Mononuclear cell (primary cell): Measurements from ENCODE around the gene KLF1. TPM values are rescaled to one million over a fixed set of nuclear protein-coding genes. Genes with fewer than 3 reads are reported as not detected.

Source experiments
- H3K27me3 ChIP-seq: 2 replicates; pipeline ENCODE4 v1.6.0; 2011; ENCODE audit warnings: low read length, control low read depth; ENCODE audit not compliant: insufficient read depth
- H3K4me1 ChIP-seq: 2 replicates; pipeline ENCODE4 v1.5.1; 2011; ENCODE audit warnings: mild to moderate bottlenecking, low read length, control low read depth; ENCODE audit not compliant: insufficient read depth
- H3K4me3 ChIP-seq: 2 replicates; pipeline ENCODE4 v1.5.1; 2011; ENCODE audit warnings: mild to moderate bottlenecking, low read length, moderate library complexity
- H3K9me3 ChIP-seq: 2 replicates; pipeline ENCODE4 v1.5.1; 2011; ENCODE audit warnings: low read depth, mild to moderate bottlenecking, control low read depth, low read length
- total RNA-seq: library from RNA; depleted of rRNA; stranded (reverse); fragments of >200 nt; gene quantifications from one replicate; pipeline ENCODE4 v1.2.3, GENCODE V29; 2012

The KLF1 gene
- total RNA-seq, 1 donor, result not detected

DNA sequence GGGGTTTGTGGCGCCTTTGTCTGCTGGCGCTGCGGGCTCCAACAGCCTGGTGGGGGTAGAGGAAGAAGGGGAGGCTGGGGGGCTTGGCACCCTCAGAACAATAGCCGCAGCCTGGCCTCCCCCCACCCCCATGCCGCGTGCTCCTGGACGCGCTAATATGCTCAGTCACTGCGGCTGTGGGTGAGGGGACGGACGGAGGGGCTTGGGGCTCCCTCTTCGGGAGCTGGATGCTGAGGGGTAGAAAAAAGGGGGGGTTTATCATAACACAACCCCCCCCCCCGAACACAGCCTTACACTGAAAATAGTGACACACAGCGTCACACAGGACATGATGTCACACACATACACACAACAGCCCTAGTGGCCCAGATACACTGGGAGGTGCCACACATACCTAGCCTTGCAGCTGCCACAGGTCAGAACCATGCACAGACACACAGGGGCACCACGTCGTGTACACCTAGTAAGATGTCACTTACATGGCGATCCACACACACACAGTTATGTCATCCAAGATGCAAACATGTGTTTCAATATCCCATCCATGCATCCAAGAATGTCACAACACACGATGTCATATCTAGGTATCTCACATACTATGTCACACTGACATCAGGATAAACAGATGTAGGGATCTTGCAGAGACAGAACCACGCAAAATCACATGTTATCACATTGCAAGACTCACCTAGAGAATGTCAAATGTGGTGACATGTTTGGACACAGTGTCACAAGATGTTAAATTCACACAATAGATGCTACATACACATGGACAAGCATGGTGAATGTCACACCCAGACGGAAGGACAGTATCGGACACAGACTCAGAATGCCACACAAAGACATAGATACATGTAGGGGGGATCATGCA, 47.9 kb downstream of the KLF1 start:
- no peak overlapping the region for H3K4me3 ChIP-seq

DNA sequence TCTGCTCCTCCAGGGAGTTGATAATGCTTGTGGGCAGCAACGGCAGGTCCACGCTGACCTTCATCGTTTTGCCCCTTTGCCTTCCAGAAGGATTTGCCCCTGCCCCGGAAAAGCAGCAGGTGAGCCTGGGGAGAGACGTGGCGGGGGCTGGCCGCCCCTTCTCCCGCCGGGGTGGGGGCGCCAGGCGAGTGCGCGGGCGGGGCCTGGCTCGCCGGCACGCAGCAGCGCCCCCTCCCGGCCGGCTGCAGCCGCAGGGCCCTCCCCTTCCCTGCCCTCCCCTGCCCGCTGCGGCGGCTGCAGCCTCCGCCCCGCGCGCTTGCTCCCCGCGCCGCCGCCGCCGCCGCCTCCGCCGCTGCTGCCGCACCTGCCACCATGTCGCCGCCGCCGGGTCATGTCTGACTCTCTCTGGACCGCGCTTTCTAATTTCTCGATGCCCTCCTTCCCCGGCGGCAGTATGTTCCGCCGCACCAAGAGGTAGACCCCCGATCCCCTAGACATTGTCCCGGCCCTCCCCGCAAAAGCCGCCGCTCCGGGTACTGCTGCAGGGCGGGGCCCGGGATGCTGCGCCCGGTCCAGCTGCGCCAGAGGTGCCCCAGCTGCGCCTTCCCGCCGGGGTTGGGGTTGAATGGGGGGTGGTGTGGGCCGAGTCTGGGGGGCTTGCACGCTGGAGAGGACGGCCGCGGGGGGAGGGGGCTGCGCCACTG, 48.7 kb downstream of the KLF1 start, which contains the start of gene MAST1:
TSS of gene MAST1 (plus strand) at position 334 of the 704 bp plus-strand sequence. CDS start at position 392, 58 bp downstream.
- Histone ChIP-seq H3K27me3 (peaks cover 86% of the 10 kb centered on the region), H3K9me3 (no peaks in the 10 kb centered on the region), H3K4me1 (peaks cover 26% of the 10 kb centered on the region), H3K4me3 (no peak within 1 kb of the TSS)

More for the DNA sequence above, 47.9 kb downstream of the KLF1 start:
- peaks cover 21% of the 10 kb centered on the region for H3K4me1 ChIP-seq
- no peaks in the 10 kb centered on the region for H3K9me3 ChIP-seq
- H3K27me3 ChIP-seq, result peaks cover 84% of the 10 kb centered on the region

GRCh38 chr19:12837225-12837624, 49.8 kb downstream of the KLF1 start:
- no peaks in the 10 kb centered on the region for H3K9me3 ChIP-seq
- H3K27me3 ChIP-seq, result peaks cover 90% of the 10 kb centered on the region
- peaks cover 37% of the 10 kb centered on the region for H3K4me1 ChIP-seq
- H3K4me3 ChIP-seq, result no peak overlapping the region

GRCh38 chr19:12836529-12836863, 50.5 kb downstream of the KLF1 start:
- no peak overlapping the region for H3K4me3 ChIP-seq
- H3K4me1 ChIP-seq, result peaks cover 37% of the 10 kb centered on the region
- peaks cover 90% of the 10 kb centered on the region for H3K27me3 ChIP-seq
- H3K9me3 ChIP-seq, result no peaks in the 10 kb centered on the region

DNA sequence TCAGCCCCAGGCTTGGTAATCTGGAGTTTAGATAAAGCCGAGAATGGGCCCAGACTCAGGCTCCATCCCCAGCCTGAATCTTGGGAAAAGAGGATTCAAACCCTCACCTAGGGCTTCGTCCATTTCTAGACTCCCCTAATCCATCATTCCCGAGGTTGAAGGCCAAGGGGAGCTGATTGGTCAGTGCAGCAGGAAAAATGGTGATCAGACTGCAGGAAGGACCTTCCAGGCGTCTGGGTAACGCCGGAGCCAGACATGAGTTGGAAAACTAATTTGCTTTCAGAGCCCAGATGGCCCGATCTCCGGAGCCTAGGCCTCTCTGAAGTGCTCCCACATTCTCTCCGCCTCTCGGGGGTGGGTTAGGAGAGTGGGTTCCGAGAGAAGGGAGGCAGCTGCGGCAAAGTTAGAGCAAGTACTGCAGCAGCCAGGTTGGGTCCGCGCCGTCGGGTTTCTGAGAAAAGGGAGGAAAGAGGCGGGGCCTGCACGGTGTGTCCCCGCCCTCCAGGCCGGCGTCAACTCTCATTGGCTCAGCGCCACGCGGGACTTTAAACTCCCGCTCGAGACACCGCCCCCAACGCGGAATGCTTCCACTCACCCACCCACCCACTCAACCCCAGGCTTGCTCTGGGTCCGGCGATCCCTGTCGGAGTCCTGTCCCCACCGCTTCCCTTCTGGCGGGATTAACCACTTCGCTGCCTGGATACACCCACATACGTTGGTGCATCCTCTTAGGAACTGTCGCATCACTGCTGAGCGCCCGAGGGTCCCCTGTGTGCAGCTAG, 51.8 kb downstream of the KLF1 start:
- H3K4me3 ChIP-seq, result no peak overlapping the region
- H3K9me3 ChIP-seq, result no peaks in the 10 kb centered on the region
- H3K4me1 ChIP-seq, result peaks cover 27% of the 10 kb centered on the region
- peaks cover 90% of the 10 kb centered on the region for H3K27me3 ChIP-seq

- peaks cover 90% of the 10 kb centered on the region for H3K27me3 ChIP-seq
- peaks cover 27% of the 10 kb centered on the region for H3K4me1 ChIP-seq
- no peaks in the 10 kb centered on the region for H3K9me3 ChIP-seq
- no peak within 1 kb of the TSS for H3K4me3 ChIP-seq
Measured at GRCh38 chr19:12834566-12834943, 52.4 kb downstream of the KLF1 start, which contains the start of gene RTBDN. TSS of gene RTBDN (minus strand) at chr19:12834579. CDS start at chr19:12829979, 4,600 bp downstream.

Other genes with a start within 250 kb of the KLF1 start
- gene MAN2B1, start 220.5 kb downstream of the KLF1 start, total RNA-seq, result 143 TPM
- gene WDR83, start 220.4 kb downstream of the KLF1 start, total RNA-seq, result 3.4 TPM
- 63.2 TPM for gene DHPS, start 205.3 kb downstream of the KLF1 start, total RNA-seq
- gene GNG14, start 199.2 kb downstream of the KLF1 start, total RNA-seq, result not detected
- gene FBXW9, start 190.6 kb downstream of the KLF1 start, total RNA-seq, result 2.0 TPM
- 20.3 TPM for gene TNPO2, start 163.3 kb downstream of the KLF1 start, total RNA-seq
- gene TRIR, start 152.5 kb downstream of the KLF1 start, total RNA-seq, result 194 TPM
- 28.7 TPM for gene GET3, start 149.7 kb downstream of the KLF1 start, total RNA-seq
- not detected for gene BEST2, start 135.4 kb downstream of the KLF1 start, total RNA-seq
- 8.3 TPM for gene HOOK2, start 111.6 kb downstream of the KLF1 start, total RNA-seq
- gene JUNB, start 95.7 kb downstream of the KLF1 start, total RNA-seq, result 5,180 TPM
- 55.5 TPM for gene PRDX2, start 85.4 kb downstream of the KLF1 start, total RNA-seq
- not detected for gene THSD8, start 85.1 kb downstream of the KLF1 start, total RNA-seq
- gene RNASEH2A, start 80.6 kb downstream of the KLF1 start, total RNA-seq, result 1.4 TPM
- 0.21 TPM for gene RTBDN, start 52.6 kb downstream of the KLF1 start, total RNA-seq
- gene MAST1, start 48.7 kb downstream of the KLF1 start, total RNA-seq, result 0.52 TPM
- 17.2 TPM for gene DNASE2, start 5.8 kb downstream of the KLF1 start, total RNA-seq
- 12.9 TPM for gene GCDH, start 4.0 kb upstream of the KLF1 start, total RNA-seq
- gene SYCE2, start 32.1 kb upstream of the KLF1 start, total RNA-seq, result 0.84 TPM
- 12.2 TPM for gene FARSA, start 46.5 kb upstream of the KLF1 start, total RNA-seq
- gene CALR, start 51.4 kb upstream of the KLF1 start, total RNA-seq, result 434 TPM
- gene RAD23A, start 58.7 kb upstream of the KLF1 start, total RNA-seq, result 48.8 TPM
- 5.2 TPM for gene GADD45GIP1, start 70.0 kb upstream of the KLF1 start, total RNA-seq
- not detected for gene DAND5, start 82.4 kb upstream of the KLF1 start, total RNA-seq
- gene NFIX, start 108.3 kb upstream of the KLF1 start, total RNA-seq, result 1.9 TPM
- gene LYL1, start 215.7 kb upstream of the KLF1 start, total RNA-seq, result 20.5 TPM
- 30.7 TPM for gene TRMT1, start 229.5 kb upstream of the KLF1 start, total RNA-seq
- gene NACC1, start 231.1 kb upstream of the KLF1 start, total RNA-seq, result 16.0 TPM